RWPE2 (cell line): Measurements from ENCODE around the gene RNF223.

ENCODE experiments used
- ATAC-seq: fragments of 200-7000 bp; cut with Tn5 transposase; 3 replicates; pipeline ENCODE4 v1.9.1; 2021; ENCODE audit warnings: low read depth
- DNase-seq: peaks from one replicate; pipeline ENCODE4 v3.0.0-alpha.2; 2020; ENCODE audit warnings: low spot score
- H3K27ac ChIP-seq: fragments of 450-650 bp; 2 replicates; pipeline ENCODE4 v1.5.1; 2017; ENCODE audit warnings: mild to moderate bottlenecking; ENCODE audit not compliant: poor library complexity, severe bottlenecking
- H3K27me3 ChIP-seq: fragments of 250-450 bp; sonication (Bioruptor Pico); 2 replicates; pipeline ENCODE4 v1.5.1; 2021; ENCODE audit warnings: mild to moderate bottlenecking, moderate library complexity; ENCODE audit not compliant: insufficient read depth, poor library complexity, severe bottlenecking
- H3K36me3 ChIP-seq: fragments of 250-450 bp; sonication (Bioruptor Pico); 2 replicates; pipeline ENCODE4 v1.5.1; 2020; ENCODE audit warnings: low read depth, mild to moderate bottlenecking, moderate library complexity
- H3K4me1 ChIP-seq: fragments of 250-450 bp; sonication (Bioruptor Pico); 2 replicates; pipeline ENCODE4 v1.5.1; 2021; ENCODE audit warnings: mild to moderate bottlenecking, moderate library complexity; ENCODE audit not compliant: insufficient read depth, poor library complexity, severe bottlenecking
- H3K4me3 ChIP-seq: fragments of 250-450 bp; sonication (Bioruptor Pico); 2 replicates; pipeline ENCODE4 v1.5.1; 2021; ENCODE audit warnings: mild to moderate bottlenecking, moderate library complexity; ENCODE audit not compliant: severe bottlenecking
- H3K9me3 ChIP-seq: fragments of 250-450 bp; sonication (Bioruptor Pico); 2 replicates; pipeline ENCODE4 v1.5.1; 2021; ENCODE audit warnings: mild to moderate bottlenecking, moderate library complexity; ENCODE audit not compliant: severe bottlenecking
- TF ChIP-seq, protein P1 (sequence below): fragments of 450-650 bp; IDR thresholded peaks from one replicate; pipeline ENCODE4 v1.5.1; 2017; ENCODE audit warnings: mild to moderate bottlenecking, moderate library complexity; ENCODE audit not compliant: poor library complexity, severe bottlenecking

RNF223 gene

DNA sequence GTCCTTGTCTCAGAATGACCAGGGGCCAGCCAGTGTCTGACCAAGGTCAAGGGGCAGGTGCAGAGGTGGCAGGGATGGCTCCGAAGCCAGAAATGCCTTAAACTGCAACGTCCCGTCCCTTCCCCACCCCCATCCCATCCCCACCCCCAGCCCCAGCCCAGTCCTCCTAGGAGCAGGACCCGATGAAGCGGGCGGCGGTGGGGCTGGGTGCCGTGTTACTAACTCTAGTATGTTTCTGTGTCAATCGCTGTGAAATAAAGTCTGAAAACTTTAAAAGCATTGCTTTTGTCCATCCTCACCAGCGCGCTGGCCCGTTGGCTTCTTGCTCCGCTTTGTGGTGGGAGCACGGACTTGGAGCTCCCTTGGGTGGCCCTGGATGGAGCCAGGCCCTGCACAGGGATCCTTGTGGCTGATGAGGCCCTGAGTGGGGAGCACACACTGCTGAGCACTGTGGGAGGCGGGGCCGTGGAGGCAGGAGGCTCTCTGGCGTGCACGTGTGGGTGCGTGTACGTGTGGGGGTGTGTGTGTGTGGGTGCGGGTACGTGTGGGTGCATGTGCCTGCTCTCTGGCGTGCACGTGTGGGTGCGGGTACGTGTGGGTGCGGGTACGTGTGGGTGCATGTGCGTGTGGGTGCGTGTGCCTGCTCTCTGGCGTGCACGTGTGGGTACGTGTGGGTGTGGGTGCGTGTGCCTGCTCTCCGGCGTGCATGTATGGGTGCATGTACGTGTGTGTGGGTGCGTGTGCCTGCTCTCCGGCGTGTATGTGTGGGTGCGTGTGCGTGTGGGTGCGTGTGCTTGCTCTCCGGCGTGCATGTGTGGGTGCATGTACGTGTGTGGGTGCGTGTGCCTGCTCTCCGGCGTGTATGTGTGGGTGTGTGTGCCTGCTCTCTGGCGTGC is 18.0 kb downstream of the RNF223 start:
- no peak overlapping the region for H3K27ac ChIP-seq
- H3K36me3 ChIP-seq = peaks cover 38% of the 10 kb centered on the region
- no peak overlapping the region for H3K4me3 ChIP-seq
- no peaks in the 10 kb centered on the region for H3K27me3 ChIP-seq
- H3K4me1 ChIP-seq = no peaks in the 10 kb centered on the region
- ATAC-seq = no peak
- DNase-seq = no peak
- TF ChIP-seq, protein P1, sequence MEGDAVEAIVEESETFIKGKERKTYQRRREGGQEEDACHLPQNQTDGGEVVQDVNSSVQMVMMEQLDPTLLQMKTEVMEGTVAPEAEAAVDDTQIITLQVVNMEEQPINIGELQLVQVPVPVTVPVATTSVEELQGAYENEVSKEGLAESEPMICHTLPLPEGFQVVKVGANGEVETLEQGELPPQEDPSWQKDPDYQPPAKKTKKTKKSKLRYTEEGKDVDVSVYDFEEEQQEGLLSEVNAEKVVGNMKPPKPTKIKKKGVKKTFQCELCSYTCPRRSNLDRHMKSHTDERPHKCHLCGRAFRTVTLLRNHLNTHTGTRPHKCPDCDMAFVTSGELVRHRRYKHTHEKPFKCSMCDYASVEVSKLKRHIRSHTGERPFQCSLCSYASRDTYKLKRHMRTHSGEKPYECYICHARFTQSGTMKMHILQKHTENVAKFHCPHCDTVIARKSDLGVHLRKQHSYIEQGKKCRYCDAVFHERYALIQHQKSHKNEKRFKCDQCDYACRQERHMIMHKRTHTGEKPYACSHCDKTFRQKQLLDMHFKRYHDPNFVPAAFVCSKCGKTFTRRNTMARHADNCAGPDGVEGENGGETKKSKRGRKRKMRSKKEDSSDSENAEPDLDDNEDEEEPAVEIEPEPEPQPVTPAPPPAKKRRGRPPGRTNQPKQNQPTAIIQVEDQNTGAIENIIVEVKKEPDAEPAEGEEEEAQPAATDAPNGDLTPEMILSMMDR = no peak
- no peaks in the 10 kb centered on the region for H3K9me3 ChIP-seq

DNA sequence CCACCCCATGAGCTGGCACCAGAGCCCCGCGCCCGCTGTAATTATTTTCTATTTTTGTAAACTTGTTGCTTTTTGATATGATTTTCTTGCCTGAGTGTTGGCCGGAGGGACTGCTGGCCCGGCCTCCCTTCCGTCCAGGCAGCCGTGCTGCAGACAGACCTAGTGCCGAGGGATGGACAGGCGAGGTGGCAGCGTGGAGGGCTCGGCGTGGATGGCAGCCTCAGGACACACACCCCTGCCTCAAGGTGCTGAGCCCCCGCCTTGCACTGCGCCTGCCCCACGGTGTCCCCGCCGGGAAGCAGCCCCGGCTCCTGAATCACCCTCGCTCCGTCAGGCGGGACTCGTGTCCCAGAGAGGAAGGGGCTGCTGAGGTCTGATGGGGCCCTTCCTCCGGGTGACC is 19.1 kb downstream of the RNF223 start:
- Histone ChIP-seq H3K4me1 (no peaks in the 10 kb centered on the region), H3K9me3 (no peaks in the 10 kb centered on the region), H3K27ac (no peak overlapping the region), H3K27me3 (no peaks in the 10 kb centered on the region), H3K4me3 (no peak overlapping the region), H3K36me3 (peaks cover 49% of the 10 kb centered on the region)
- TF ChIP-seq, protein P1 = no peak
- DNase-seq = no peak
- no peak for ATAC-seq

DNA sequence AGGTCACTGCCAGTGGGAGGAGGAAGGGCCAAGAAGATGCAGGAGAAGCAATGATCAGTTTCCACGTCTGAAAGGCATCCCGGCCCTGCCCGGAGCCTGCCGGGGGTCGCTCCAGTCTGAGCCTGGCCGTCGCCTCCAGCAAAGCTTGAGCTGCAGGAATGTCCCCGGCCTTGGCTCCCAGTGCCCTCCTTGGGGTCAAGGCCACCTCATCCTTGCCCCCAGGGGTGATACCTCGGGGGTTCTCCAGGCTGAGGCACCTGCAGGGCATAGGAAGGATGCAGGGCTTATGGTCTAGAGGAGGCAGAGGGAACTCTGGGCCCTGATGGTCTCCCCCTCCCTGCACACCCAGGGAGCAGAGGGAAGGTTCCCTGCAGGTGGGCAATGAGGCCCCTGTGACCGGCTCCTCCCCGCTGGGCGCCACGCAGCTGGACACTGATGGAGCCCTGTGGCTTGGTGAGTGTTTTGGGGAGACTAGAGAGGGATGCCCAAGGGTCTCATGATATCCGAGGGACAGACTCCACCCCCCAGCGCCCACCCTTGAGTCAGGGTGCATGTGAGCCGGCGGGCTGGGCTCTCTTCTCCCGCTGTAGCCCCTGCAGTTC is 19.9 kb downstream of the RNF223 start:
- H3K9me3 ChIP-seq = no peaks in the 10 kb centered on the region
- H3K27me3 ChIP-seq = no peaks in the 10 kb centered on the region
- TF ChIP-seq, protein P1 = no peak
- no peak overlapping the region for H3K27ac ChIP-seq
- DNase-seq (no peak), ATAC-seq (no peak)
- no peak overlapping the region for H3K4me3 ChIP-seq
- H3K4me1 ChIP-seq = no peaks in the 10 kb centered on the region
- H3K36me3 ChIP-seq = peaks cover 54% of the 10 kb centered on the region

DNA sequence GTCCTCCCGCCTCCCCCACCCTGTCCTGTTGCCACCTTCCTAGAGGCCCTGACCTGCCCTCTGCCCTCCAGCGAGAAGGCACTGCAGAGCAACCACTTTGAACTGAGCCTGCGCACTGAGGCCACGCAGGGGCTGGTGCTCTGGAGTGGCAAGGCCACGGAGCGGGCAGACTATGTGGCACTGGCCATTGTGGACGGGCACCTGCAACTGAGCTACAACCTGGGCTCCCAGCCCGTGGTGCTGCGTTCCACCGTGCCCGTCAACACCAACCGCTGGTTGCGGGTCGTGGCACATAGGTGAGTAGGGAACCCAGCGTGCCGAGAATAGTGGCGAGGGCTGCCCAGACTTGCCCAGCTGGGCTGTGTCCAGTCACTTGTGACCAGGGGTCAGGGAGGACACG is 20.4 kb downstream of the RNF223 start:
- TF ChIP-seq, protein P1 = no peak
- DNase-seq (no peak), ATAC-seq (no peak)
- Histone ChIP-seq H3K4me1 (no peaks in the 10 kb centered on the region), H3K4me3 (no peak overlapping the region), H3K27ac (no peak overlapping the region), H3K27me3 (no peaks in the 10 kb centered on the region), H3K36me3 (peaks cover 54% of the 10 kb centered on the region), H3K9me3 (no peaks in the 10 kb centered on the region)

DNA sequence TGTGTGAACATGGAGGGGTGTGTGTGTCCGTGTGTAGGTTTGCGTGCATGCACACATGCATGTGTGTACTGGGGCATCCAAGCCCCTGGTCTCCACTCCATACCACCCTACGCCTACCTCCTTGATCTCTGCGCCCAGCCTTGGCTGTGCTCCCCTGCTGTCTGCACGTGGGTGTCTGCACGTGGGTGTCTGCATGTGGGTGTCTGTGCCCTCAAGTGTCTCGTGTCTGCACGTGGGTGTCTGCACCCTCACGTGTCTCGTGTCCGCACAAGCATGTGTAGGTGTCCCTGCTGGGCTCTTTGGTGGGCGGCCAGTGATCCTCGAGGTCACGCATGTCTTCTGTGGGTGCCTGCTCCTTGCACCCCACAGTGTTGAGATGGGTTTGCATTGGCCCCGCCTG is 21.1 kb downstream of the RNF223 start:
- DNase-seq (no peak), ATAC-seq (no peak)
- no peak overlapping the region for H3K27ac ChIP-seq
- no peak overlapping the region for H3K4me3 ChIP-seq
- no peaks in the 10 kb centered on the region for H3K27me3 ChIP-seq
- no peaks in the 10 kb centered on the region for H3K4me1 ChIP-seq
- TF ChIP-seq, protein P1 = no peak
- H3K9me3 ChIP-seq = no peaks in the 10 kb centered on the region
- peaks cover 55% of the 10 kb centered on the region for H3K36me3 ChIP-seq
